Measurements from ENCODE around the gene VPS52.

The VPS52 gene

GRCh38 chr6:33306356-33306755, 34.7 kb upstream of the VPS52 start:
- H3K36me3 ChIP-seq (replicated peaks; ENCODE audit: low read depth, low read length): peaks cover 27% of the 10 kb centered on the region
- TF ChIP-seq EZH2phosphoT487 (IDR thresholded peaks at IDR 0.05; ENCODE audit: low read depth) (no peak), CTCF (IDR thresholded peaks at IDR 0.05; ENCODE audit: low read depth, low read length) (no peak)
- H3K4me3 ChIP-seq (ENCODE audit: low read length): no peak overlapping the region
- H3K27me3 ChIP-seq (ENCODE audit: low read depth, low read length): no peaks in the 10 kb centered on the region
- H3K9ac ChIP-seq (ENCODE audit: low read length): no peak overlapping the region
- H2AFZ ChIP-seq (ENCODE audit: low read depth, low read length): no peak overlapping the region
- H3K27ac ChIP-seq (ENCODE audit: low read length): no peak overlapping the region
- H3K4me2 ChIP-seq (ENCODE audit: low read length): no peak overlapping the region
- H3K9me3 ChIP-seq (ENCODE audit: insufficient read depth, low read length): no peaks in the 10 kb centered on the region
- peaks cover 34% of the 10 kb centered on the region for H4K20me1 ChIP-seq (ENCODE audit: insufficient read depth, low read length)
- peaks cover 74% of the 10 kb centered on the region for H3K79me2 ChIP-seq (ENCODE audit: low read length)
- no peaks in the 10 kb centered on the region for H3K4me1 ChIP-seq (ENCODE audit: low read length)

- peaks cover 61% of the 10 kb centered on the region for H3K79me2 ChIP-seq (ENCODE audit: low read length)
- H3K27me3 ChIP-seq (ENCODE audit: low read depth, low read length): no peaks in the 10 kb centered on the region
- H3K9ac ChIP-seq (ENCODE audit: low read length): no peak overlapping the region
- no peak overlapping the region for H2AFZ ChIP-seq (ENCODE audit: low read depth, low read length)
- H3K4me3 ChIP-seq (ENCODE audit: low read length): no peak overlapping the region
- H4K20me1 ChIP-seq (ENCODE audit: insufficient read depth, low read length): peaks cover 34% of the 10 kb centered on the region
- H3K9me3 ChIP-seq (ENCODE audit: insufficient read depth, low read length): no peaks in the 10 kb centered on the region
- H3K27ac ChIP-seq (ENCODE audit: low read length): no peak overlapping the region
- TF ChIP-seq EZH2phosphoT487 (IDR thresholded peaks at IDR 0.05; ENCODE audit: low read depth) (no peak), CTCF (IDR thresholded peaks at IDR 0.05; ENCODE audit: low read depth, low read length) (no peak)
- no peaks in the 10 kb centered on the region for H3K4me1 ChIP-seq (ENCODE audit: low read length)
- peaks cover 30% of the 10 kb centered on the region for H3K36me3 ChIP-seq (replicated peaks; ENCODE audit: low read depth, low read length)
- H3K4me2 ChIP-seq (ENCODE audit: low read length): no peak overlapping the region
Measured at GRCh38 chr6:33305052-33305451, 33.4 kb upstream of the VPS52 start.

- Histone ChIP-seq H3K36me3 (replicated peaks; ENCODE audit: low read depth, low read length) (peaks cover 37% of the 10 kb centered on the region), H2AFZ (ENCODE audit: low read depth, low read length) (no peak overlapping the region), H3K27ac (ENCODE audit: low read length) (no peak overlapping the region), H3K4me2 (ENCODE audit: low read length) (no peak overlapping the region), H3K9ac (ENCODE audit: low read length) (no peak overlapping the region), H3K4me3 (ENCODE audit: low read length) (no peak overlapping the region), H4K20me1 (ENCODE audit: insufficient read depth, low read length) (peaks cover 32% of the 10 kb centered on the region), H3K79me2 (ENCODE audit: low read length) (peaks cover 52% of the 10 kb centered on the region), H3K9me3 (ENCODE audit: insufficient read depth, low read length) (no peaks in the 10 kb centered on the region), H3K27me3 (ENCODE audit: low read depth, low read length) (no peaks in the 10 kb centered on the region), H3K4me1 (ENCODE audit: low read length) (peaks cover 7% of the 10 kb centered on the region)
- no peak for TF ChIP-seq CTCF (IDR thresholded peaks at IDR 0.05; ENCODE audit: low read depth, low read length)
- TF ChIP-seq EZH2phosphoT487 (IDR thresholded peaks at IDR 0.05; ENCODE audit: low read depth): no peak
Measured at GRCh38 chr6:33304216-33304615, 32.5 kb upstream of the VPS52 start.

- TF ChIP-seq EZH2phosphoT487 (IDR thresholded peaks at IDR 0.05; ENCODE audit: low read depth) (no peak), CTCF (IDR thresholded peaks at IDR 0.05; ENCODE audit: low read depth, low read length) (no peak)
- peaks cover 28% of the 10 kb centered on the region for H3K36me3 ChIP-seq (replicated peaks; ENCODE audit: low read depth, low read length)
- H3K4me2 ChIP-seq (ENCODE audit: low read length): no peak overlapping the region
- no peaks in the 10 kb centered on the region for H3K9me3 ChIP-seq (ENCODE audit: insufficient read depth, low read length)
- H4K20me1 ChIP-seq (ENCODE audit: insufficient read depth, low read length): peaks cover 21% of the 10 kb centered on the region
- peaks cover 14% of the 10 kb centered on the region for H3K4me1 ChIP-seq (ENCODE audit: low read length)
- H3K9ac ChIP-seq (ENCODE audit: low read length): no peak overlapping the region
- H3K27me3 ChIP-seq (ENCODE audit: low read depth, low read length): no peaks in the 10 kb centered on the region
- H3K4me3 ChIP-seq (ENCODE audit: low read length): no peak overlapping the region
- peaks cover 32% of the 10 kb centered on the region for H3K79me2 ChIP-seq (ENCODE audit: low read length)
- H2AFZ ChIP-seq (ENCODE audit: low read depth, low read length): no peak overlapping the region
- no peak overlapping the region for H3K27ac ChIP-seq (ENCODE audit: low read length)
Measured at GRCh38 chr6:33301877-33302276, 30.2 kb upstream of the VPS52 start.

Measured in OCI-LY3 (cell line).